ENCODE data around the gene BCAS4.

DNA sequence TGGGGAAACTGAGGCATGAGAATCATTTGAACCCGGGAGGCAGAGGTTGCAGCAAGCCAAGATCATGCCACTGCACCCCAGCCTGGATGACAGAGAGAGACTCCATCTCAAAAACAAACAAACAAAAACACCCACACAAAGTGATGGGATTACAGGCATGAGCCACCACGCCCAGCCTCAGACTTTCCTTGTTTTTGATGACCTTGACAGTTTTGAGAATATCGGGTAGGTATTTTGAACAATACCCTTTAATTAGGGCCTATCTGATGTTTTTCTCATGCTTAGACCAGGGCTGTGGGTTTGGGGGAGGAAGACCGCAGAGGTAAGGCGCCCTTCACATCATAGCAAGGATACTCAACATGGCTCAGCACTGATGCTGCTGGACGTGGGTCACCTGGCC, 72.9 kb downstream of the BCAS4 start:
- TF ChIP-seq, protein P1, sequence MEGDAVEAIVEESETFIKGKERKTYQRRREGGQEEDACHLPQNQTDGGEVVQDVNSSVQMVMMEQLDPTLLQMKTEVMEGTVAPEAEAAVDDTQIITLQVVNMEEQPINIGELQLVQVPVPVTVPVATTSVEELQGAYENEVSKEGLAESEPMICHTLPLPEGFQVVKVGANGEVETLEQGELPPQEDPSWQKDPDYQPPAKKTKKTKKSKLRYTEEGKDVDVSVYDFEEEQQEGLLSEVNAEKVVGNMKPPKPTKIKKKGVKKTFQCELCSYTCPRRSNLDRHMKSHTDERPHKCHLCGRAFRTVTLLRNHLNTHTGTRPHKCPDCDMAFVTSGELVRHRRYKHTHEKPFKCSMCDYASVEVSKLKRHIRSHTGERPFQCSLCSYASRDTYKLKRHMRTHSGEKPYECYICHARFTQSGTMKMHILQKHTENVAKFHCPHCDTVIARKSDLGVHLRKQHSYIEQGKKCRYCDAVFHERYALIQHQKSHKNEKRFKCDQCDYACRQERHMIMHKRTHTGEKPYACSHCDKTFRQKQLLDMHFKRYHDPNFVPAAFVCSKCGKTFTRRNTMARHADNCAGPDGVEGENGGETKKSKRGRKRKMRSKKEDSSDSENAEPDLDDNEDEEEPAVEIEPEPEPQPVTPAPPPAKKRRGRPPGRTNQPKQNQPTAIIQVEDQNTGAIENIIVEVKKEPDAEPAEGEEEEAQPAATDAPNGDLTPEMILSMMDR (IDR thresholded peaks at IDR 0.05; ENCODE audit: insufficient read depth, low read depth, low read length): no peak
- no peak for TF ChIP-seq EZH2 (IDR thresholded peaks at IDR 0.05; ENCODE audit: insufficient read depth, low read length)
